Effector CD8-positive, alpha-beta T cell (primary cell): ENCODE data around the gene SIRPA.

ENCODE experiments used
- DNase-seq: peaks from one replicate; lab custom pipeline; 2025; lab: John Stamatoyannopoulos, UW

SIRPA gene

DNA sequence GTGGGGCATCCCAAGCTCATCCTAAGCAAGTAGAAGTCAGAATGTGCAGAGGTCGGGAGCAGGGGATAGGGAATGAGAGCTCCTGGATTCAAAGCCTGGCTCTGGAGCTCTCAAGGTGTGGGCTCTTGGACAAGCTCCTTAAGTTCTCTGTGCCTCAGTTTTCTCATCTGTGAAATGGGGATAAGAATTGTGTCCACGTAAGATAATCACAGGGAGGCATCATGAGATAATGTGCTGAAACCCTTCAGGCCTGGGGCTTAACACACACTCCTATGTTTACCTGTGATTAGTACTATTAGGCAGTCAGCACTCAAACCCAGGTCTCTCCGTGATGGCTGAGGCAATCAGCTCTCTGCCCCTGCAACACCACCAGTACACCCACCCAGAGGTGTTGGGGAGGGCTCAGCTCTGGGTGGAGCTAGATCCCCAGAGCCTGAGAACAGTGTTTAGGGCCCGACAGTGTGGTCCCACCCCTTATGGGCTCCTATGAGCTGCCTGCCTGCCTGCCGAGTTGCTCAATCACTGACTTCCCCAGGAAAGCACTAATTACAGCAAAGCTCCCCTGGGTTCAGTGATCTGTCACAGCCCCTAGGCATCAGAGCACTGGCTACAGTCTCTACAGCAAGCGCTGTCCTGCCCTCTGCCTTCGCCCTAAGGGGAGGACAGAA, 6.3 kb upstream of the SIRPA start:
- no peak for DNase-seq

DNA sequence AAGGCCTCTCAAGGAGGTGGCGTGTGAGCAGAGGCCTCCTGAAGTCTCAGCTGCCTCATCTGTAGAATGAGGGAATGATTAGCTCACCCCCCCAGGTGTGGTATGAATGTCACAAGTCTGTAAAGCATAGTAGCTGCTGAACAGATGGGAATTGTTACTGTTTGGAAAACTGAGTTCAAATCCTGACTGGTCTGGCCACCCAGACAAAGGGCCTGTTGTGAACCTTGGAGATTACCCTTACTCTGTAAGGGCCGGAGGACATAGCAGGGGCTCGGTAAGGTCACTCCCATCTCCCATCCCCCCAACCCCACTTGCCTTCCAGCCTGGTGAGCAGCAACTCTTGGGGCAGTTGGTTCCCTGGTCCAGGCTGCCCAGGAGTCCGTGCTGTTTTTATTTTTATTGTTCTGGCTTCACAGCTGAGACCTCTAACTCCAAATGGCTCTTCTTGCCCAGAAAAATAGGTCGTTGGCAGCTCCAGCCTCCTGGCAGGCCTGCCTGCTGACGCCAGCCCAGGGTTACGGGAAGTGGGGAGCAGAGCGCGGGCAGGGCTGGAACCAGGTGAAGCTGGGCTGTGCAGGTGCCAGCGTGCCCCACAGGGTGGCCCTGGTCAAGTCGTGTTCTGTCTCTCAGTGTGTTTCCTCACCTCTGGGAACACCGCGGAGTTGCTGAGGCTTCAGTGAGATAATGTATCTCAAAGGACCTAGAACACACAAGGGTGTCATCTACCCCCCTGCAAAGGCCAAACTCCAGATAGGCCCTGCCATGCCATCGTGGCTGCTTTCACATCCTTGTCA, 4.5 kb upstream of the SIRPA start:
- no peak for DNase-seq

DNA sequence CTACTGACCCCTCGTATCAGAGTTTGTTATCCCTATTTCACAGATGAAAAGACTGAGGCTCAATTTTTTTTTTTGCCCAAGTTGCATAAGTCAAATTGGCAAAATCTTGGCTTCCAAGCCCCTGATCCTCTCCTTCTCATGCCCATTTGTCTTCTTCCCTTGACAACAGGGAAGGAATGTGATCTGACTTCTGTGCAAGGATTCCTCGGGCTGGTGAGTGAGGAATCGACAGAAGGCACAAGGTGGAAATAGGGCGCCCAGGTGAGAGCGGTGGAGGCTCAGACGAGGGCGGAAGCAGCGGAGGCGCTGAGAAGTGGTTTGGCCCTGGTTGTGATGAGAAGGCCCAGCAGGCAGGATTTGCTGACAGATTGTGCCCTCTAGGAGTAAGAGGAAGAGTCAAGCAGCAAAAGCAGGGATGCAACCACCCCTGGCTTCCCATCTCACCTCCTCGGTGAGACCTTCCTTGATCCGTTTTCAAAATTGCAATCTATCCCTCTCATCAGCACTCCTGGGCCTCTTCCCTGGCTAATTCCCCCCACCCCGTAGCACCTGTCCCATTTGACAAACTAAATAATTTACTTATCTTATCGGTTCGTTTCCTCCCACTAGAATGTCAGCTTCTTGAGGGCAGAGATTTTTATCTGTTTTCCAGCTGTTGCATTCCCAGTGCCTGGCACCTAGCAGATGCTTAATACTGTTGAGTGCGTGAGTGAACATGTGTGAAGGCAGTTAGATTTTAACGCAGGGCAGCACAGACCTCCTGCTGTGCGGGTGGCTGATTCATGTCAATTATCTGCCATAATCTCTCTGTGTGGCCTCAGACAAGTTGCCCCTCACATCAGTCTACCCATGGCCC, 3.7 kb upstream of the SIRPA start:
- no peak for DNase-seq

DNA sequence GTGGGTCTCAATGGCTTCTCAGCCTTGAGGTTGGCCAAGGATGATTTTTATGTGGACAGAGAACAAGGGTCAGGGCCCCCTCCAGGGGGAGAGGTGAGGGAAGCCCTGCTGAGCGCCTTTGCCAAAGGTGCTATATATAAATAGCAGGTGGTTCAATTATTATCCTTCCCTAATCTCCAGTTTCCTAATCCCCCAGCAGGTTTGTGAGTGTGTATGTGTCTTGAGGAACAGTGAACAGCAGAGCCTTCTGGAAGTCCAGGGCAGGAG, 3.2 kb upstream of the SIRPA start:
- DNase-seq: no peak

DNA sequence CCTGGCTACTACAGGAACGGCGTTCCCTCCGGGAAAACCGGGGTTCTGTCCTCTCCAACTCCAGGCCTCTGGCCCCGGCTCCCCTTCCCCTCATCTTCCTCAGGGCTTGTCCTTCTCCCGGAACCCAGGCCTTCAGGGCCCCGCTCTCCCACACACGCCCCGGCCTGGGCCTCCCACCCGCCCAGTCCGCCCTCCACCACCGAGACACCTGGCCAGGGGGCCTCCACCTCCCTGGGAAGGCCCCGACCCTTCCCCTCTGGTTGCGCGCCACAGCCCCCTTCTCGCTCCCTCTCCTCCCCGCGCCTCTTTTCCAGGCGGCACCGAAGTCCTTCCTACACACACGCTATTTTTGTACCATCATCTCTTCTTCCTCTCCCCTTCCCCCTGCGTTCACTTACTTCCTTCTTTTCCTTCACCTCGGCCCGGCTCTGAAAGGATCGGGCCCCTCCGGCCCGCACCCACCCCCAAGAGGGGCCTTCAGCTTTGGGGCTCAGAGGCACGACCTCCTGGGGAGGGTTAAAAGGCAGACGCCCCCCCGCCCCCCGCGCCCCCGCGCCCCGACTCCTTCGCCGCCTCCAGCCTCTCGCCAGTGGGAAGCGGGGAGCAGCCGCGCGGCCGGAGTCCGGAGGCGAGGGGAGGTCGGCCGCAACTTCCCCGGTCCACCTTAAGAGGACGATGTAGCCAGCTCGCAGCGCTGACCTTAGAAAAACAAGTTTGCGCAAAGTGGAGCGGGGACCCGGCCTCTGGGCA, 1.3 kb upstream of the SIRPA start:
- no peak for DNase-seq

DNA sequence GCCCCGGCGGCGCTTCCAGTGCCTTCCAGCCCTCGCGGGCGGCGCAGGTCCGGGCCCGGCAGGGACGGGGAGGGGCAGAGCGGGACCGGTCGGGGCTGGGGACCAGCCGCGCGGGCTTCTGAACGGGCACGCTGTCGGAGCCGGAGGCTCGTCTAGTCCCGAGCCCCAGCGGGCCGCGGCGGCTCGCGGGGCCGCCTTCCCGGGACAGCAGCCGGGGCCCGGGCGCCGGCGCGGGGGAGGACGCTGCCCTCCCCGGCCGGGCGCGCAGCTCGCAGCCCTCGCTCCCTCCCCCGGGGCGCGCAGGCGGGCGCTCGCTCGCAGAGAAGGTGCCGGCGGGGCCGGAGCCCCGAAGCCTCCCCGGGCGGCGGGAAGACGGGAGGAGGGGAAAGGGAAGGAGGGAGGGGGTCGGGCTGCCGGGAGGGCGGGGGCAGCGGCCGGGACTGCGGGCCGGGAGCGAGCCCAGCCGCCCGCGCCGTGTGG, 696 bp upstream of the SIRPA start:
- DNase-seq: no peak

DNA sequence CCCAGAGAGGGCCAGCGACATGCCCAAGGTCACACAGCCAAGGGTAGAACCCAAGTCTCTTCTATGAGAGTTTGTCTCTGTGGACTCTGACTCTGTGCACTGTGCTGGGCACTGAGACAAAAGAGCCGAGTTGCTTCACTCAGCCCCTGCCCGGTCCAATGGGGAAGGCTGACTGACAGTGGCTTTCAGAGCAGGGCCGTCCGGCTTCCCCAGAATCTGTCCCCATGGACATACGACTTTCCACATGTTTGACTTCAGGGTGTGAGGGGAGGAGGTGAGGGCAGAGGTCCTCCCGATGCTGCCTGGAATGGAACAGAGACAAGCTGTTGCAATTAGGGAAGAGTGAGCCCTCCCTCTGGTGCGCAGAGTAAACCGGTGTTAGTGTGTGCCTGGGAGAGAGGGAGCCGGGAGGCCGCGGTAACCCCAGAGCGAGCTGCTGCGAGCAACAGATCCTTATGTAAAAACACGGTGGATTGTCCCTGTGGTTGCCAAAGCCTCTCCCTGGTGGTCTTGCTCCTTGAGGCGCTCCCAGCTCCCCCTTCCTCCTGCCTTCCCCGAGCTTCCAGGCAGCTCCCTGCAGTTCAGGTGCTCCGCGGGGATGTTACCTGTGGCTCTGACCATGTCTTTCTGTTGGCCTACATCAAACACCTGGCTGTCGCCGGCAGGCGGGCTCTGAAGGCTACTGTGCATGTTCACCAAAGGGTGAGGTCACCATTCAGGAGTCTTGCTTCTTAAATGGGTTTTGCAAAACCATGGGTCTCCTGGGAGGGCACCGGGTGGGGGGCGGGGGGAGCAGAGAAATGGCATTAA, 672 bp downstream of the SIRPA start:
- DNase-seq: no peak

DNA sequence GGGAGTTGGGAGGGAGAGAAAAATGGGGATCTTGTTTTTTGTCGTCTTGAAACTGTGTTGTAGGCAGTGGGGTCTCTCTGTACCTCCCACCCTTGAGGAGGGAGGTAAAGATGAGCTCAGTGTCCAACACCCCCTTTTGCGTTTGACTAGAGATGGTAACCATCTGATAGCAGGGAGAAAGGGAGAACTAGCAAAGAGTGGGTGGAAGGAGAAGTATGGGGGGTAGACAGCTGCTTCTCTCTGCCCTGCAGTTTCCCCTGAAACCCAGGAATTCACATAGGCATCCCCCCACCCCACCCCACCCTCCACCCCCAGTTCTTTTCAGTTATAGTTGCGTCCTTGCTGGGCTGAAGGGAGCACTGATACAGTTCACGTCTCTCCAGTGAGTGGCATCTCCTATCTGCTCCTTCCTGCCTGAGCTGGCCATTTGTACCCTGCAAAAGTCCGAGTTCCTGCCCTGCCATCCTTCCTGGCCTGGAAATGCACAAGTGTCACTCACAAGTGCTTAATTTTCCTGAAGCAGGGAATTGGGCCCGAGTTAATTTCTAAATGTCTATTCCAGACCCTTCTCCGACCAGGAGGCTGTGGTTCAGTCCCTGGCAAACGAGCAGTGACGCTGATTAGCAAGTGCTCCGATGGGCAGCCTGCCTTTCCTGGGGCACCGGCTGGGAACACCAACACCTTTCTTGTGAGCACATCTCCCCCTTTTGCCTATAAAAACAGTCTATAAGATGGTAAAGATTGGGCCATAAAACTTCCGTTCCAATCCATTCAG, 1.5 kb downstream of the SIRPA start:
- no peak for DNase-seq

DNA sequence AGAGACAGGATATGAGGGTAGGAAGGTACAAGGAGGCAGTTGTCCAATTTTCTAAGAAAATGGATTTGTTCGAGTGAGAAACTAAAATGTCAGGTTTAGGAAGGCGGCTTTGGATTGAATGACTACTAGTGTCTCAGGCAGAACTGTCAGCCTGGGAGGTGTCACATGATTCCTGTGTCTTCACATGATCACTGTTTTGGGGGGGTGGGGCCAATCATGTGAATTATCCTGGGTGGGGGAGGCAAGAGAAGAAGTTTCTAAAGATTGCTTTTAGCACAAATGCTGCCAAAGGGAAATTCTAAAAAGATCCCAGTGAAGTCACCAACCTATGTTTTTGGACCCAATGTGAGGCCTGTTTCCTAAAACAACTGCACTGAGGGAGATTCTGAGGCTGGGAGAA, 2.3 kb downstream of the SIRPA start:
- DNase-seq: no peak

DNA sequence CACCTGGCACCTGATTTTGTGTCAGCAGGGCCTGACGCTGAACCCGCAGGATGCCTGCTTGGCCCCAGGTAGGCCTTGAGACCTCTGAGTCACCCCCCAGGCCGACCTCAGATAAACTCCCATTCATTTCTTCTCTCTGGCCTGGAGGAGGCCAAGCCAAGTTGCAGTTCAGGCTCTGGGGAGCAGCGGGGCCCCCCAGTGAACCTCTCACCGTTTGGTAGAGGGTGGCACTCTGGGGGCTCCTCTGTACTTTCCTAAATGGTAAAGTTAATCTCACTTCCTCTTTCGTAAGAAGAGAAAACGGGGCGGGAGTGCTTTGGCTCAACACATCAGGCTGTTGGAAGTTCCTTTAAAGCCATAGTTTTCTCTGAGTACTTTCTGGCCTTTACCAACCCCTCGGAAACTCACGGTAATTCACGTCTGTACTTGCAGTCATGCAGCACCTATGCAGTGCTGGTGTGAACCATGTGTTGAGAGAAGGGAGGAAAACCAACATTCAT, 2.8 kb downstream of the SIRPA start:
- no peak for DNase-seq

DNA sequence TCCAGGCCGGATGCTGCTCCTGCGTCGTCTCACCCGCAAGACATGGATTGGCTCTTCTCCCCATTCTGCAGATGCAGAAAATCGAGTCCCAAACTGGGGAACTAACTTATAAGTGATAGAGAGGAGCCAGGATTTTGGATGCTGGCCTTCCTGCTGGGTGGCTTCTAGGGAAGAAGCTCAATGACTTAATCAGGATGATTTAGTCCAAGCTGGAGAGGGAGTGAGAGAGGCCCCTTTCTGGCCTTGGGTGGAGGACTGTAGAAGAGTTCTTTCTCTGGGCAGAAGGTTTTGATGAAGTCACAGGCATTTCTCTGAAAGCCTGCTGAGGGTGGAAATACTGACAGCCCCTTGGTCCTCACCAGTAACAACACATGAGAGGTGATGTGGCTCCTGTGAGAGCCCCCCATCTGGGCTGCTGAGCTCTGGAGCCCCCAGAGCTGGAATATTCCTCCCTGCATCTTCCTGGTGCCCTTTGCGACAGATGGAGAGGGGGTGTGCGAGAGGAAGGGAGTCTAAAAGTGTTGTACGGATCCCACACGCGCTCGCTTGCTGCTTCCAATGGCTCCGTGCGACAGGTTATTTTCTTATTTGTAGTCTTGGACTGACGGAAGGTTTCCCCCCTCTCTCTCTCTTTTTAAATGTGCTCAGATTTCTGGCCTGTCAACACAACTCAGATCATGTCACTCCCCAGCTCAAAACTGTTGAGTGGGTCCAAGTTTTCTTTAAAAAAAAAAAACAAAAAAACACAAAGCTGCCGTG, 3.5 kb downstream of the SIRPA start:
- no peak for DNase-seq

DNA sequence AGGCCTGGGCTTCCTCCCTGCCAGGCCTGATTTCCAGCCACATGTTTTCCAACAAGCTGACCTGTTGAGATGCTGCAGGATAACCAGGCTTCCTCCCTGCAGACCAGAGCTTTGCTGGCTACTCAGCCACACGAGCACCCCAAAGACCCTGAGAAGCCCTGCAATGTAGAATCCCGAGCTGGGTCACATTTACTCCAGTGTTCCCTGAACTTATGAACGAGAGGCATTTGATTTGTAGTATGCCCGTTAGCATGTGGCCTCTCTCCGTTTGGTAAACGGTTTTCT, 4.0 kb downstream of the SIRPA start:
- no peak for DNase-seq

DNA sequence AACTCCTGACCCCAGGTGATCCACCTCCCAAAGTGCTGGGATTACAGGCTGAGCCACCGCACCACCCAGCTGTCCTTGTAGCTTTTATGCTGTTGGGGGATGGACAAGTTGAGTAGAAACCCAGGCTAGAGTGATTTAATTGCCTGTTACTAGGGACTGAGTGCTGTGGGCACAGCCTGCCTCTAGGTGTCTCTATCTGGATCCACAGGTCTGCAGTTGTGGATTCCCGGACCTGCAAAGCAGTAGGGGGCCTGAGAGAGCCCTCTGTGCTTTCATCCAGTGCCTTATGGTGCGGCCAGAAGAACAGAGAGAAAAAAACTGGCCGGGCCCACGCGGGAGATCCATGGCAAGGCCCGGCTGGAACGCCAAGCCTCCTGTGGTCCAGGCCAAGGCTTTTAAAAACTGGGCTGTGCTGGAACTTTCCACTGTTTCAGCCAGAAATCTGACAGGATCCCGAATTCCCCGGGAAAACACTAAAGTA, 5.2 kb downstream of the SIRPA start:
- no peak for DNase-seq

DNA sequence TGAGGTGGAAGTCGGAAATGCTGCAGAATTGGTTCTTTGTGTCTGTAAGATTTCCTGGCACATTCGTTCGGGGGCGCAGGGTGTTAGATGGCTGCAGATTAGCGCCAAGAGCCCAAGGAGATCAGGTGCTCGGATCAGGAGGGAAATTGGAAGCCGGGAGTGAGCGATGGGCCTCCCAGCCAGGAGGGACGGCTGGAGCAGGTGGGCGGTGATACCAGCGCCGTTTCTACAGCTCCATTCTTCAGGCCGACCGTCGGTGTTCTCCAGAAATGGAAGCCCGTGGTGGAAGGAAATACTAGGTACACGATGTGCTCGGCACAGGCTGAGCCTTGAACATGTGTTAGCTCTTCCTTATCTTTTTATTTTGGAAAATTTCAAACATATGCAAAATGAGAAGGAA, 6.5 kb downstream of the SIRPA start:
- no peak for DNase-seq

DNA sequence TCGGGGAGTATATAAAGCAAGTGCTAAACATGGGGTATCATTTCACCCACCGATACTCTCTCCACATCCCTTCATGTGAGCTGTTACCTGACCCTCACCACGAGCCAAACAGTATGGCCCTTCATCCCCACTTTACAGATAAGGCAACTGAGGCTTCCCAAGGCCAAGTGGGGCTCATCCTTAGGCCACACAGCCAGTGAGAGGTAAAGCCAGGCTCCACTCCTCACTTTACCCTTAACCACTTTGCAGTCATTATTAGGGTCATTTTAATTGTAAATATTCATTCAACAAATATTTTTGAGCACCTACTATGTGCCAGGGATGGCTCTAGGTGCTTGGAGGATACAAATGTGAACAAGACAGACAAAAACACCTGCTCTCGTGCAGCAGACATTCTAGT, 7.0 kb downstream of the SIRPA start:
- DNase-seq: no peak

DNA sequence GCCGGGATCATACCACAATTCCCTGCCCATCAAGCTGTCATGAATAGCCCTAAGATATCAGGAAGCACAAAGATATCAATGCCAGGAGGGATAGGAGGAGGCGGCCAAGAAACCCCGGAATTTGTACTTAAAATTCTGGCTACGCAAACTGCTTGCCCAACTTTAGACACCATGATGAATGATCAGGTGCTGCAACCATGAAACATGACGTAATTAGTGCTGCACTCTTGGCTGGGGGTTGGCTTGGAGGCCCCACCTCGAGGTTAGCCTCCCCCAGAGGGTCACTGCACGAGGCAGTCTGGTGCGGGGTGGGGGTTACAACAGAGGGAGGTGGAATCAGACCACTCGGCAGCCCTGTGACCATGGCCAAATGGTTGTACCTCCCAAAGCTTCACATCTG, 8.9 kb downstream of the SIRPA start:
- DNase-seq: no peak

DNA sequence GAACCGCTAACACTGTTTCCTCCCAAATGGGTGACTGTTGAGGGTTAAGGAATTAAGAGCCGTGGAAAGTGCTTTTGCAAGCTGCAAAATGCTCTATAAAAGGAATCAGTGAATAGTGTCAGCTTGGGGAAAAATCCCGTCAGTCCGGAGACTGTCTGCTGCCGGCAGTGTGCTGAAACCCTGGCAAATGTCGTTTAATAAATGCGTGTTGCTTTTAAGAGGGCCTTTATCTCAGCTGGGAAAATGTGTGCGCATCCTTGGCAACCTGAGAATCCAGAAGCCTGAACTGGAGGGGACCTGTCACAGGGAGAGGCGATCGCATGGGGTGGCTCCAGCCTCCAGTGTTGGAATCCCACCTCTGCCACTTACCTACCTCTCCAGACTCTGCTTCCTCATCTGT, 9.8 kb downstream of the SIRPA start:
- DNase-seq: no peak

DNA sequence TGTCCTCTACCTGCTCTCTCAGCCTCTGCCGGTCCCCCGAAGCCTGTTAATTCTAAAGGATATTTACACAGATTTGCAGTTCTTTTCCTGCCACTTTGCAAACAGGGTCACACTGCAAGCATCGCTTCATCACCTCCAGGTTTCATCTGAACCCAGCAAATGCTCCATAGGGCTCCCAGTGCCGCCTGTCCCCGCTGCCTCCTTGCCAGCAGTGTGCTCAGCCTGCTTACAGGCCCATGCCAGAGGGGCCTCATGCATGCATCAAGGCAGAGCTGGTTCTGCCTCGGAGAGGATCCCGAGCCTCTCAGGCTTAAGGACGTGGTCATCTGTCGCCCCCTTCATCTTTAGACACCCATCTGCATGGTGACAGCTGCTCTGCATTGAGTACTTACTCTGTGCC, 10.5 kb downstream of the SIRPA start:
- DNase-seq: no peak

DNA sequence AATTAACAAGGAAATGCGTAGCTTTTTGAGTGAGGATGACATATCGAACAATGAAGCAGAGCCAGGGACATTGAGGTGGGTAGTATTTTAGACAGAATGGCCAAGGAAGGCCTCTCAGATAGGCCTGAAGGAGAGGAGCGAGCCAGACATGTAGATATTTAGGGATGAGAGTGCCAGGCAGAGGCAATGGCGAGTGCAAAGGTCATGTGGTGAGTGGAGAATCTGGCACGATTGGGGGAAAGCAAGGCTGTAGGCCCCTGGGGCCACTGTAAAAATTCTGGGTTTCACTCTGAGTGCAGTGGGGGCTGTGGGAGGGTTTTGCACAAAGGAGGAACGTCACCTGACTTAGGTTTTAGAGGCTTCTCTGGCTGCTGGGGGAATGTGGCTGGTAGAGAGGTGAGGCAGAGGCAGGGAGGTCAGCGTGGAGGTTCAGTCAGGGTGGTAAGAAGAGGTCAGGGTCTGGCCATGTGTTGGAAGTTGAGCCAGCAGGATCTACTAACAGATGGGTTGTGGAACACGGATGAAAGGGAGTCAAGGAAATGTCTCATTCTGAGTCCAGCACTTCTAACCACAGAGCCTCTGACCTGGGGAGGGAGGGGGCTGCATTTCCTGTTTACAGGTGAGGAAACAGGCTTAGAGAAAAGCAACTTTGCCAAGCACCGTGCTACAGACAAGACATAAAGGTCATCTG, 11.3 kb downstream of the SIRPA start:
- DNase-seq: no peak
